Erythroblast (primary cell): Measurements from ENCODE around the gene FAF2.

Experiments
- GATA1 ChIP-seq: IDR thresholded peaks from 2 replicates; pipeline ENCODE4 v1.6.1; 2011; ENCODE audit warnings: low read depth, mild to moderate bottlenecking, control low read depth, low read length, moderate library complexity
- POLR2A ChIP-seq: IDR thresholded peaks from 2 replicates; pipeline ENCODE4 v1.6.1; 2011; ENCODE audit warnings: mild to moderate bottlenecking, low read length

GRCh38 chr5:176413255-176413565 lies 35.0 kb upstream of the FAF2 start:
- TF ChIP-seq POLR2A: no peak
- no peak for TF ChIP-seq GATA1
